ENCODE data around the gene CREBRF.
A peak's percentile ranks its signal among the peaks of the same experiment; 100 is the strongest.
"Not testable (repeated sequence)": the region's sequence is repeated elsewhere in the genome, so short reads cannot be mapped to it uniquely, and the experiment has no call there.

Gene CREBRF

DNA sequence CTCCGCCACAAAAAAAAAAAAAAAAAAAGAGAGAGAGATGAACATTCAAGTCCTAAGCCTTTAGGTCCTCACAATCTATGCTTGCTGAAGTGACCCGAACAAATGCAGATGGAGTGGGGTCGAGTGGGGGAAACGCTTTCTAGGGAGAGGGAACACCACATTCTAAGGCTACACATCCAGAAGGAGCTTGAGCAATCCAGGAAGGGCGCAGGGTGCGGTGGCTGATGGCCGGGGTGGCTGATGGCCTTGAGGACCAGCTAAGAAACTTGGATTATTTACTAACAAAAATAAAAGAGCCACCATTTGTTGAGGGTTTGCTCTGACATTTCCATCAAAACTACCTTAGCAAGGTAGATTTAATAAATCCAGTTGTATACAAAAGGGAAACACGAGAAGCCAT lies 87.4 kb downstream of the CREBRF start:
- Histone ChIP-seq H3K27me3 (replicated peaks in 2 of 5; ENCODE audit: control insufficient read depth in 4 of 5, insufficient read depth in 5 of 5, low read length in 4 of 5) (no peaks in the 10 kb centered on the region), H3K4me1 (ENCODE audit: control extremely low read depth in 1 of 4, control insufficient read depth in 4 of 4, insufficient read depth in 4 of 4, low read length in 3 of 4) (peaks cover 3 to 8% (median 5%) of the 10 kb centered on the region in 4 experiments), H3K36me3 (ENCODE audit: control insufficient read depth in 4 of 4, insufficient read depth in 4 of 4, low read length in 3 of 4) (peaks cover 3 to 14% (median 9%) of the 10 kb centered on the region in 4 experiments), H3K27ac (ENCODE audit: insufficient read depth in 1 of 2, low read depth in 1 of 2, low read length in 2 of 2, poor library complexity in 1 of 2, severe bottlenecking in 2 of 2) (no peak overlapping the region), H3K4me3 (ENCODE audit: control insufficient read depth in 1 of 7, extremely low read depth in 1 of 7, insufficient read depth in 4 of 7, low read depth in 2 of 7, low read length in 6 of 7) (no peak overlapping the region), H3K9me3 (ENCODE audit: control extremely low read depth in 1 of 5, control insufficient read depth in 4 of 5, insufficient read depth in 2 of 5, low read depth in 1 of 5, low read length in 4 of 5) (no peaks in the 10 kb centered on the region)
- ChIA-PET CTCF (interaction anchor here (1.0 kb wide), 1 partner anchor 8 kb away, joined by 4 read pairs; no protein-coding TSS in a partner anchor), POLR2A (interaction anchor here (1.3 kb wide), 1 partner anchor 86 kb away, joined by 4 read pairs; no protein-coding TSS in a partner anchor)
- WGBS (ENCODE audit: insufficient coverage): 100% methylated on average over 5 of the region's 8 CpGs
- no peak for DNase-seq

DNA sequence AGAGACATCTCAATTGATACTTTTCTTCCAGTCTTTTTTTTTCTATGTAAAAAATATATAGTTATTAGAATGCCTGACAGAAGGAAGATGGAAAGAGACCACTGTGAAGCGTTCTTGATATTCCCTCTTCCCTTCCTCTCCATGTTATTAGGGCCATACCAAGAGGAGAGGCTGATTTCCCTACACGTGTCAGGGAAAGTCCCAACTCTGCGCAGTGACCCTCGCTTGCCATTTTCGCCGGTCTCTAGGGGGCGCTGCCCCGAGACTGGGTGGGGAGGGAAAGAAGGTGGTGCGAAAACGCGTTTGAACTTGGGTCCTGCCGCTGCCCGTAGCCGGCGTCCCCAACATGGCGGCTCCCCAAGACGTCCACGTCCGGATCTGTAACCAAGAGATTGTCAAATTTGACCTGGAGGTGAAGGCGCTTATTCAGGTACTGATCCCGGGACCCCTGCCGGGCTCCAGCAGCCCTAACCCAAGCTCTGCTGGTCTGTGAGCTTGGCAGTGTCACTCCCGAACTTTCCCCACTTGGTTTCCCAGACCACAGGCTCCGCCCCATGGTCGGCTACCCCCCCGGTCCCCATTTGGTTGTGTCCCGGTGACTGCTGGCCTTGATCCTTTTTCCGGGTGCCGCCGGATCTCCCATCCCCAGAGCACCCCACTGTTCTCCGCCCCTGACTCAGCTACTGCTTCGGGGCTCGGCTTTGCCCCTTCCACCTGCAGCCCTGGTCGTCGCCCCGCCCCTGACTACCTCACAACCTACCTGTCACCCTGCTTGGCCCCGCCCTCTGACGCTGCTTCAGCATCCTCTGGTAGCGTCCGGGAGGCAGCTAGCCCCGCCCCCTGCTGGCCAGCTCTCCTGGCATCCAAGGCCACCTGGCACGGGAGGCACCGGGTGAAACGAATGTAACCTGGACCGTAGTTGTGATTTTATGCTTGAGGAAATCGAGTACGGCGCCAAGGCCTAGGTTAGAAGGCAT lies 88.3 kb downstream of the CREBRF start, which contains the start of gene BNIP1:
BNIP1 (plus strand) TSS at position 332 of the 977 bp plus-strand sequence; CDS start at position 347, 15 bp downstream.
- DNase-seq: peak; percentile 96 to 97 (median 96)
- H3K36me3 ChIP-seq (ENCODE audit: control insufficient read depth in 4 of 4, insufficient read depth in 4 of 4, low read length in 3 of 4): peaks cover 2 to 20% (median 11%) of the 10 kb centered on the region in 4 experiments
- WGBS (ENCODE audit: insufficient coverage): 1% methylated on average over 38 of the region's 48 CpGs
- H3K9me3 ChIP-seq (ENCODE audit: control extremely low read depth in 1 of 5, control insufficient read depth in 4 of 5, insufficient read depth in 2 of 5, low read depth in 1 of 5, low read length in 4 of 5): no peaks in the 10 kb centered on the region
- H3K27ac ChIP-seq (ENCODE audit: insufficient read depth in 1 of 2, low read depth in 1 of 2, low read length in 2 of 2, poor library complexity in 1 of 2, severe bottlenecking in 2 of 2): peak within 1 kb of the TSS; percentile 95 to 97
- H3K27me3 ChIP-seq (replicated peaks in 2 of 5; ENCODE audit: control insufficient read depth in 4 of 5, insufficient read depth in 5 of 5, low read length in 4 of 5): no peaks in the 10 kb centered on the region
- CTCF ChIA-PET: interaction anchor here (0.7 to 1.8 kb wide), 12 partner anchors 9 to 432 kb away, joined by 3 to 11 read pairs (median 3); partner anchors contain the start of genes ATP6V0E1 and RPL26L1
- POLR2A ChIA-PET: interaction anchor here (1.3 to 1.4 kb wide), 2 partner anchors 87 to 161 kb away, joined by 3 to 4 read pairs; partner anchors contain the start of gene ATP6V0E1
- H3K4me1 ChIP-seq (ENCODE audit: control extremely low read depth in 1 of 4, control insufficient read depth in 4 of 4, insufficient read depth in 4 of 4, low read length in 3 of 4): peaks cover 3 to 8% (median 5%) of the 10 kb centered on the region in 4 experiments
- H3K4me3 ChIP-seq (ENCODE audit: control insufficient read depth in 1 of 7, extremely low read depth in 1 of 7, insufficient read depth in 4 of 7, low read depth in 2 of 7, low read length in 6 of 7): peak within 1 kb of the TSS; percentile 76 to 99 (median 98)

- ChIA-PET POLR2A (no interaction called here), CTCF (interaction anchor here (1.5 kb wide), 1 partner anchor 170 kb away, joined by 4 read pairs; no protein-coding TSS in a partner anchor)
- Histone ChIP-seq H3K4me1 (ENCODE audit: control extremely low read depth in 1 of 4, control insufficient read depth in 4 of 4, insufficient read depth in 4 of 4, low read length in 3 of 4) (peaks cover 3 to 8% (median 5%) of the 10 kb centered on the region in 4 experiments), H3K9me3 (ENCODE audit: control extremely low read depth in 1 of 5, control insufficient read depth in 4 of 5, insufficient read depth in 2 of 5, low read depth in 1 of 5, low read length in 4 of 5) (no peaks in the 10 kb centered on the region), H3K27me3 (replicated peaks in 2 of 5; ENCODE audit: control insufficient read depth in 4 of 5, insufficient read depth in 5 of 5, low read length in 4 of 5) (no peaks in the 10 kb centered on the region), H3K36me3 (ENCODE audit: control insufficient read depth in 4 of 4, insufficient read depth in 4 of 4, low read length in 3 of 4) (peaks cover 3 to 26% (median 13%) of the 10 kb centered on the region in 4 experiments), H3K4me3 (ENCODE audit: control insufficient read depth in 1 of 7, extremely low read depth in 1 of 7, insufficient read depth in 4 of 7, low read depth in 2 of 7, low read length in 6 of 7) (no peak overlapping the region), H3K27ac (ENCODE audit: insufficient read depth in 1 of 2, low read depth in 1 of 2, low read length in 2 of 2, poor library complexity in 1 of 2, severe bottlenecking in 2 of 2) (no peak overlapping the region)
- WGBS (ENCODE audit: insufficient coverage): 100% methylated on average over 2 of the region's 2 CpGs
- no peak for DNase-seq
These were observed 92.2 kb downstream of the CREBRF start for GRCh38 chr5:173148354-173148753.

DNA sequence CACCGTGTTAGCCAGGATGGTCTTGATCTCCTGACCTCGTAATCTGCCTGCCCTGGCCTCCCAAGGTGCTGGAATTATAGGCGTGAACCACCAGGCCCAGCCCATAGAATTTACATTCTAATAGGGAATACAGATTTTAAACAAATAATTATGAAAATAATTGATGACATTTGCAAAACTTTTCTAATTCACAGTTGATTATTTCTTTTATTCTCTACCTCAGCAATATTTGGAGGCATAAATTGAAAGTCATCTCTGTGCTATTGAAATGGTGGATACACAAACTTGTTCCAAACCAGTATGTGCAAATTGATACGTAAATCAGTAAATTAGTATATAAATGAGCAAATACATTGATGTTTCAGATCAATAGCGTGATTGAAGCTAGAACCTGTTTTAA lies 96.4 kb downstream of the CREBRF start:
- no peaks in the 10 kb centered on the region for H3K4me1 ChIP-seq (ENCODE audit: control extremely low read depth in 1 of 4, control insufficient read depth in 4 of 4, insufficient read depth in 4 of 4, low read length in 3 of 4)
- POLR2A ChIA-PET: no interaction called here

GRCh38 chr5:173153842-173154241 lies 97.7 kb downstream of the CREBRF start:
- Histone ChIP-seq H3K9me3 (ENCODE audit: control extremely low read depth in 1 of 5, control insufficient read depth in 4 of 5, insufficient read depth in 2 of 5, low read depth in 1 of 5, low read length in 4 of 5) (no peaks in the 10 kb centered on the region), H3K36me3 (ENCODE audit: control insufficient read depth in 4 of 4, insufficient read depth in 4 of 4, low read length in 3 of 4) (peaks cover 8 to 43% (median 21%) of the 10 kb centered on the region in 4 experiments), H3K4me3 (ENCODE audit: control insufficient read depth in 1 of 7, extremely low read depth in 1 of 7, insufficient read depth in 4 of 7, low read depth in 2 of 7, low read length in 6 of 7) (no peak overlapping the region), H3K27ac (ENCODE audit: insufficient read depth in 1 of 2, low read depth in 1 of 2, low read length in 2 of 2, poor library complexity in 1 of 2, severe bottlenecking in 2 of 2) (no peak overlapping the region), H3K4me1 (ENCODE audit: control extremely low read depth in 1 of 4, control insufficient read depth in 4 of 4, insufficient read depth in 4 of 4, low read length in 3 of 4) (no peaks in the 10 kb centered on the region), H3K27me3 (replicated peaks in 2 of 5; ENCODE audit: control insufficient read depth in 4 of 5, insufficient read depth in 5 of 5, low read length in 4 of 5) (no peaks in the 10 kb centered on the region)
- ChIA-PET CTCF (interaction anchor here (0.5 to 2.1 kb wide), 2 partner anchors 9 to 1823 kb away, joined by 3 to 10 read pairs; partner anchors contain the start of gene BNIP1), POLR2A (no interaction called here)
- no peak for DNase-seq
- WGBS (ENCODE audit: insufficient coverage): 97% methylated on average over 6 of the region's 7 CpGs

More for the DNA sequence above, 96.4 kb downstream of the CREBRF start:
- no peak overlapping the region for H3K27ac ChIP-seq (ENCODE audit: insufficient read depth in 1 of 2, low read depth in 1 of 2, low read length in 2 of 2, poor library complexity in 1 of 2, severe bottlenecking in 2 of 2)
- H3K9me3 ChIP-seq (ENCODE audit: control extremely low read depth in 1 of 5, control insufficient read depth in 4 of 5, insufficient read depth in 2 of 5, low read depth in 1 of 5, low read length in 4 of 5): no peaks in the 10 kb centered on the region
- CTCF ChIA-PET: interaction anchor here (1.1 to 2.1 kb wide), 2 partner anchors 8 to 17 kb away, joined by 3 to 10 read pairs; partner anchors contain the start of gene BNIP1
- WGBS (ENCODE audit: insufficient coverage): 100% methylated on average over 1 of the region's 5 CpGs
- H3K27me3 ChIP-seq (replicated peaks in 2 of 5; ENCODE audit: control insufficient read depth in 4 of 5, insufficient read depth in 5 of 5, low read length in 4 of 5): no peaks in the 10 kb centered on the region
- no peak overlapping the region for H3K4me3 ChIP-seq (ENCODE audit: control insufficient read depth in 1 of 7, extremely low read depth in 1 of 7, insufficient read depth in 4 of 7, low read depth in 2 of 7, low read length in 6 of 7)
- peaks cover 6 to 45% (median 24%) of the 10 kb centered on the region in 4 experiments for H3K36me3 ChIP-seq (ENCODE audit: control insufficient read depth in 4 of 4, insufficient read depth in 4 of 4, low read length in 3 of 4)
- no peak for DNase-seq

DNA sequence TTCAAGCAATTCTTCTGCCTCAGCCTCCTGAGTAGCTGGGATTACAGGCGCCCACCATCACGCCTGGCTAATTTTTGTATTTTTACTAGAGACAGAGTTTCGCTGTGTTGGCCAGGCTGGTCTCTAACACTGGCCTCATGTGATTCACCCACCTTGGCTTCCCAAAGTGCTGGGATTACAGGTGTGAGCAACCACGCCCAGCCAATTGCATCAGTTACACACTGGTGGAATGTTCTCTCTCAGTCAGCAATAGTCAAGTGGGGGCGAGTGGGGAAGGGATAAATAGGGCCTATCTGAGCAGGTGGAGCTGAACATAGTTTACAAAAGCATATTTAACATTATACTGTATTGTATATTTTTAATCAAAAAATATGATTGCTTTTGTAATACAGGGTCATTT lies 98.5 kb downstream of the CREBRF start:
- H3K27me3 ChIP-seq (replicated peaks in 2 of 5; ENCODE audit: control insufficient read depth in 4 of 5, insufficient read depth in 5 of 5, low read length in 4 of 5); DNase-seq; POLR2A ChIA-PET; CTCF ChIA-PET; H3K4me1 ChIP-seq (ENCODE audit: control extremely low read depth in 1 of 4, control insufficient read depth in 4 of 4, insufficient read depth in 4 of 4, low read length in 3 of 4); H3K4me3 ChIP-seq (ENCODE audit: control insufficient read depth in 1 of 7, extremely low read depth in 1 of 7, insufficient read depth in 4 of 7, low read depth in 2 of 7, low read length in 6 of 7); H3K9me3 ChIP-seq (ENCODE audit: control extremely low read depth in 1 of 5, control insufficient read depth in 4 of 5, insufficient read depth in 2 of 5, low read depth in 1 of 5, low read length in 4 of 5); H3K27ac ChIP-seq (ENCODE audit: insufficient read depth in 1 of 2, low read depth in 1 of 2, low read length in 2 of 2, poor library complexity in 1 of 2, severe bottlenecking in 2 of 2): not testable (repeated sequence)
- WGBS (ENCODE audit: insufficient coverage): 96% methylated on average over 4 of the region's 5 CpGs
- H3K36me3 ChIP-seq (ENCODE audit: control insufficient read depth in 4 of 4, insufficient read depth in 4 of 4, low read length in 3 of 4): peaks cover 8 to 41% (median 19%) of the 10 kb centered on the region in 4 experiments
